HG03175 (cell line): Measurements from ENCODE around the gene FCHO2.

Experiments used
- ATAC-seq: cut with Tn5 transposase; IDR thresholded peaks from one replicate; pipeline ENCODE4 v1.9.1; 2021; ENCODE audit warnings: mild to moderate bottlenecking, moderate library complexity; ENCODE audit not compliant: unreplicated experiment

Gene FCHO2

DNA sequence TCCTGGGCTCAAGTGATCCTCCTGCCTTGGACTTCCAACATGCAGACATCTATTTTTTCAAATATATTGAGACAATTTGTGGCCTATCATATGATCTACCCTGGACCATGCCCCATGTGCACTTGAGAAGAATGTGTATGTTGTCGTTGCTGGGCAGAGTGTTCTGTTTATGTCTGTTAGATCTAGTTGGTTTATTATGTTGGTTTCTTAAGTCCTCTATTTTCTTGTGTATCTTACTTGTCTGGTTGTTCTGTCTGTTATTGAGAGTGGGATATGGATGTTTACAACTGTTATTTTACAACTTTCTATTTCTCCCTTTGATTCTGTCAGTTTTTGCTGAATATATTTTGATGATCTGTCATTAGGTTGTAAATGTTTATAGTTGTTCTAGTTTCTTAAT, 154.3 kb downstream of the FCHO2 start:
- ATAC-seq, result no peak

DNA sequence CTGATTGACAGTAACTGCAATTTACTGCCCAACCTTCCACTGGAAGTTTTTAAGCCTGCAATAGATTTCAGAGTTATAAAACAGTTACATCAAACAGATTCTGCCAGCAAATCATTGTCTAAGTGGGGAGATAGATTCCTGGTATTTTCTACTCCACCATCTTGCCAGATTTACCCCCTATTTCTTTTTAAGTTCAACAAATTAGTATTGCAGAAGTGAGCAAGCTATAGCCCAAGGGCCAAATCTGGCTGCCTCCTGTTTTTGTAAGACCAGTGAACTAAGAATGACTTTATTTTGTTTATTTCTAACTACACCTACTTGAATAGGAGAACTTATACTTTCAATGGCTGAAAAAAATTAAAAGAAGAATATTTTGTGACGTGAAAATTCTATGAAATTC, 155.7 kb downstream of the FCHO2 start:
- no peak for ATAC-seq

DNA sequence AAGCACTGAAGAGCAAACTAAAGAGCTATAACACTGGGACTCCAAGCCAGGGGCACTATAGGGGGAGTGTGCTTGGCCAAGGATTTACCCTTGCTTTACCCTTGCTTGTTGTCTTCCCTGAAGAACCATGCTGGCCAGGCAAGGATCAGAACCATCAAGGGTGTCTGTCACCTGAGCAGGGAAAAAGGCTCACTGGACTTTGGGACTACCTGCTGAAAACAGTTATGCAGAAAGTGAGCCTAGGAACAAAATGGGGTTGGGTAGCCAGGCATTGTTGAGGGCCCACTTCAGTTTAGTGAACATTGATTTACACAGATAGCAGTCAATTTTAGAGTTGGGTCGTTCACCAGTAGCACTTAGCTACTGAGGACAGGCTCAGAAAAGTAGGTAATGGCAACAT, 156.5 kb downstream of the FCHO2 start:
- no peak for ATAC-seq

DNA sequence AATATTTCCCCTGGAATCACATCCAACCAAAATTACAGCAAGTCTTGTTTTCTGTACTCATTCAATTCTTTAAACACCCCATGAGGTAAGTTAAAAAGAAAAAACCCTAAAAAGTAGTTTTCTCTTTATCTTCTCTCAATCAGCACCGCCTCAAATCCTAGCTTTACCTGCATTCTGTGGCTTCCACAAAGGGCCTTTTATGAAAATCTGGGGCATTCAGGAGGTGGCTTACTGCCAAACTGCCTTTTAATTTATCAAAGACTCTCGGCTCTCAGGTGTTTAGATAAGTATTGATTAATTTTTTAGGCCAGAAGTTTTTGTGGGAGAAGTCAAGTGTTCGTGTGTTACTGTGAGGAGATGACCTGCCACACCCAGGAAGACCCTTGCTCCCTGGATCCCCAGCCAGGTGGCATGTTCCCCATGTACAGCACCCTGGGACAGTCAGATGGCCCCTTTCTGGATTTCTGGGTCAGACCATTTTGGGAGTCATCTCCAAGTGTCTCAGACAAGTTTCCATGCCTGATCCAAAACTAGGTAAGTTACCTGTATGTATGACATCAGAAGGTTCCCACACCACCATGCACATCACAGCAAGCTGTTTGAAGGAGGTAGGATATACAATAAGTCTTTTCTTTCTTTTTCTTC, 158.3 kb downstream of the FCHO2 start:
- ATAC-seq, result no peak

DNA sequence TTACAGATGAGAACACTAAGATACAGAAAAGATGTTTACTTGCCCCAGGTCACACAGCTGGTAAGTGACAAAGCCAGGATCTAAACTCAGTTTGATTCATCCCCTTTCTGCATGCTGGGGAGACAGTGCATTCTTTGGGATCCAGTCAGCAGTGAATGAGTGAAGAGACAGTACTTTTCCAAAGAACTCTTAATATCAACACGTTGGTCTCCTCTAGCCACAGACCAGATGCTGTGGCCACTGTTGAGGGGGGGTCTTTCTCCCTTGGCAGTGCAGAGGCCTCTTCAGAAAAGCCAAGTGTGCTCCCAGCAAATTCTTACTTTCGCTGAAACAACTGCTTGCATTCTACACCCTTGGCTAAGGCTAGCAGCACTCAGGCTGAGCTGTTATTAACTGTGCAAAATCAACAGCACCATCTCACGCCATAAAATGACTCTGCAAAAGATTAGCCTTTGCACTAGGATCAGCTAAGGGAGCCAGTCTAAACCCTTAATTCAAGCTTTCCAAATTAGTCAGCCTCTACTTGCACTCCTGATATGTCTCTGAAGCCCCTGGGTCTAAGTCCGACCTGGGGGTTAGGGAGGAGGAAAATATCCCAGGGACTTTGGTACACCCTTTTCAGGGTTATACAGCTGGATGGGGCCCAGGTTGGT, 159.7 kb downstream of the FCHO2 start:
- no peak for ATAC-seq

DNA sequence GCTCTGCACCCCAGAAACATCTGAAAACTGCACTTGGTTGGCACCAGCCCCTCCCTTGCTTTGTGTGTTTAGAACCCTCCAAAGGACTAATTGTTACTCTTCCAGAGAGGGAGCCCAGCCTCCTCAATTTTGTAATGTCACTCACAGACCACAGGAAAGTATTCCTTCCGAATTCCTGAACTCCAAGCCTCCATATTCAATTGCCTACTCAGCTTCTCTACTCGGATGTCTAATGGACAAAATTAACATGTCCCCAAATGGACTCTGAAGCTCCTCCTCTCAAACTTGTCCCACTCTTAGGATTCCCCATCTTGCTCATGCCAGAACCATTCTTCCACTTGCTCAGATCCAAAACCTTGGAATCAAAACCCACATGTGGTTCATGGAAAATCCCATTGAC, 160.7 kb downstream of the FCHO2 start:
- no peak for ATAC-seq

DNA sequence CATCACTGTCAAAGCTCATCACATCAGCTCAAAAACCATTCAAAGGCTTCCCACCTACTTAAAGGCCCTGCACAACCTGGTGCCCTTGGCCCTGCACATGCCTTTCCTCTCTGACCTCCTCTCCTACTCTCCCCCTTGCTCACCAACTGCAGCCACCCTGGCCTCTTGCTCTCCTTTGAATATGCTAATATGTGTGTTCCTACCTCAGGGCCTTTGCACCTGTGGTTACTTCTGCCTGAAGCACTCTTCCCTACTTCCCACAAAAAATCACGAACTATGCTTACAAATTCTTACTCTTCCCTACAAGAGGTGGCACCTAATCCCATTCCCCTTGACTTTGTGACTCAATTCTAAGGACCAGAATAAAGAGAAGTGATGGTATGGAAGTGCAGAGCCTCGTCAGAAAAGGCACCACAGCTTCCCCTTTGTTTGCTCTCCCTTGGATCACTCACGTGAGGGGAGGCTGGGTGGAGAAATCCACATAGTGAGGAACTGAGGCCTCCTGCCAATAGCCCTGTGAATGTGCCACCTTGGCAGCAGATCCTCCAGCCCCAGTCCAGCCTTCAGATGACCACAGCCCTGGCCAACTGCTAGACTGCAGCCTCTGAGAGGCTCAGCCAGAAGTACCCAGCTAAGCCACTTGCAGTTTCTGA, 161.4 kb downstream of the FCHO2 start:
- no peak for ATAC-seq

DNA sequence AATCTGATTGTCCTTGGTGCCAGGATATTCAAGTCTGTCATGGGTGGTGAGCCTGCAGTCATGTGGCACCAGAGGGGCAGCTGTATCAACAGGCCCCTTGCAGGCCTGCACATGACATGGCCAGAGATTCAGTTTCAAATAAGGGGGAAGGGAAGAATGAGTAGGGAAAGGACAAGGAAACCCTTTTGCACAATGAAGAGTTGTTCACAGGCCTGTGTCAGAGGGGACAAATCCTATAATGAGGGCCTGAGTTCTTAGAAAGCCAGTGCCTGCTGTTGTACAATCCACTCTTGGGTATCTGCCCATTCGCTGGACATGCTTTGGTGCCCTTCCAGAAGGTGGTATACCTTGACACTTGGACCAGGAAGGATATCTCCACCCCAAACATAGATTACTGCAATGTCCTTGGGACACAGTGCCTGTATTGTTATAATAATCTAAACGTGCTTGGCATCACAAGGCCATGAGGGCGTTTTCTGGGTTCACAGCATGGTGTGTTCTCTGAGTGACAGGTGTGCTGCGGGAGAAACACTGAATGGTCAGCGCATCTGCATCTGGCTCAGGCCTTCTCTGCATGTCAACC, 162.6 kb downstream of the FCHO2 start:
- no peak for ATAC-seq

DNA sequence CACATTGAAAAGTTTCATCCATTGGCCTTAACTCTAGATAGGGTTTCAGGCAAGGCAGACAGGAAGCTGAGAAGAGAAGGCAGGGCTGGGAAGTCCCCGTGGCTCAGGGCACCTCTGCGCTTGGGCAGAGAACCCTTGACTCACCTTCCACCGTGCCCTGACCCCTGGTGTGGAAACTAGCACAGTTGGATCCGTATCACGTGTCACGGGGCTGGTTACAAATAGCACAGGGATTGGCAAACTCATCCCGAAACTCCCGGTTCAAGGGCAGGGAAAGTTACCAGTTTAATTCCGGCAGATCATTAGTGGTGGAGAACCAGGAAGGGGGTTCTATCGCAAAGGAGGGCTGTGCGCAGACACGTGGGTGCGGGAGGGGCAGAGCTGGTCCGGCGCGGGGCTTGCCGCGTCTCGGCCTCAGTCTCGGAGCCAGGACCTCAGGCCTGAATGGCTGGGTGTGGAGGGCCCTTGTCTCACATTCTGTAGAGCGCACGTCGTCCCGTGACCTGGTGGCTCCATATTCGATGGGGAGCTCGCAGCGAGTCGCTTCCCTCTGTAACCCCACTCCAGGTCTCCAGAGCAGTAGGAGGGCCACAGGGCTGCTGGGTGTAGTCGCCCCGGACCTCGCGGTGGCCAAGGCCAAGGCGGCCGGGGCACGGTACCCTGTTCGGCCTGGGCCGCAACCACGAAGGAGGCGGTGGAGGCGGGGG, 163.8 kb downstream of the FCHO2 start:
- no peak for ATAC-seq

DNA sequence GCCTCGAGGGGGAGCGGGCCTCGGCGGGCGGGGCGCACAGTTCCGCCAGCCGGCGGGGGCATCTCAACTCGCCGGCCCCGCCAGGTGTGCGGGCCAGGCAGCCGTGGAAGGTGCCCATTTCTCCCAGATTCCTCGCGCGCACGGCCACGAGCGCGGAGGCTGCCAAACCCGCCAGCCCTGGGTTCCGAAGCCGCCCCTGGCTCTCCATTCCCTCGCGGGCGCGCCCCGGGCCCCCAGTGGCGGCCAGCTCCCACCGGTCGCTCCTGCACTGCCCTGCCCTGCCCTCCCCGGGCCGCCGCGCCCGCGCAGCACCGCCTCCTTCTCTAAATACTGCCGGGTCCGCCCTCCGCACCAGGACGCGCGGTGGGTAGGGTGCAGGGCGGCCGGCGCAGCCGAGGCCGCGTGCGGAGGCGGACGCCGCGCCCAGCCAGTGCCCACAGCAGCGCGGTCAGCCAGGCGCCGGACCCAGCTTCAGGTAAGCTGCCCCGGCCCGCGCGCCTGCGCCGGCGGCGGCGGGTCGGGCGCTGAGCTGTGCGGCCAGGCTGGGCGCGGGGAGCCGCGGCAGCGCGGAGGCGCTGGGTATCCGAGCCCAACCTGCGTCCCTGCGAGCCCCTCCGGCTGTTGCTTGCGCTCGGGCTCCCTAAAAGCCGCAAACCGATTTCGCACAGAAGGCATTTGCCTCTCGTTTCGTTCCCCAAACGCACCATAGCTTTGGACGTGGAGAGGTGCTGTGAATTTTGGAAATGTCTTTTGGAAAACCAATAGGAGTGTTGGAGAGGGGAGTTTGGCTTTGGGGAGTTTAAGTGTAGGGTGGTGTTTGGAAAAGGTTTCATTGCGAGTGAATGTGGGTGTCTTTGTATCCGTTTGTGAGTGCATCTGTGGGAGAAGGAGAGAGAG, 164.6 kb downstream of the FCHO2 start, which contains the start of gene TMEM171:
Gene TMEM171 (plus strand): TSS at position 354 of the 897 bp plus-strand sequence. CDS start 2,799 bp downstream, outside the sequence.
- ATAC-seq, result no peak

DNA sequence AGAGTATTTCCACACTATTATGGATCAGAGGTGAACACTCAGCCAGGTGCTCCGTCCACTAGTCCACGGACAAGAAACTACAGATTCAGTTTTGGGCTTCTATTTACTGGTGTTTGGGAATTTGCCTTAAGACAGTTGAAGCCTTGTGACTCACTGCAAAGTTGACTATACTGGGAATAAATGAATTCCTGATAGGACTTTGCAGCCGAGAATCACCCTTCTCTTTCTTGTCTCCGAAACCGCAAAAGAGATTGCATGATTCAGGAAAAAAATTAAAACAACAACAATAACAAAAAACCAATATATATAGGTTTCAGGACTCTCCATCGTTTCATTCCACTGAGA, 165.2 kb downstream of the FCHO2 start:
- no peak for ATAC-seq

DNA sequence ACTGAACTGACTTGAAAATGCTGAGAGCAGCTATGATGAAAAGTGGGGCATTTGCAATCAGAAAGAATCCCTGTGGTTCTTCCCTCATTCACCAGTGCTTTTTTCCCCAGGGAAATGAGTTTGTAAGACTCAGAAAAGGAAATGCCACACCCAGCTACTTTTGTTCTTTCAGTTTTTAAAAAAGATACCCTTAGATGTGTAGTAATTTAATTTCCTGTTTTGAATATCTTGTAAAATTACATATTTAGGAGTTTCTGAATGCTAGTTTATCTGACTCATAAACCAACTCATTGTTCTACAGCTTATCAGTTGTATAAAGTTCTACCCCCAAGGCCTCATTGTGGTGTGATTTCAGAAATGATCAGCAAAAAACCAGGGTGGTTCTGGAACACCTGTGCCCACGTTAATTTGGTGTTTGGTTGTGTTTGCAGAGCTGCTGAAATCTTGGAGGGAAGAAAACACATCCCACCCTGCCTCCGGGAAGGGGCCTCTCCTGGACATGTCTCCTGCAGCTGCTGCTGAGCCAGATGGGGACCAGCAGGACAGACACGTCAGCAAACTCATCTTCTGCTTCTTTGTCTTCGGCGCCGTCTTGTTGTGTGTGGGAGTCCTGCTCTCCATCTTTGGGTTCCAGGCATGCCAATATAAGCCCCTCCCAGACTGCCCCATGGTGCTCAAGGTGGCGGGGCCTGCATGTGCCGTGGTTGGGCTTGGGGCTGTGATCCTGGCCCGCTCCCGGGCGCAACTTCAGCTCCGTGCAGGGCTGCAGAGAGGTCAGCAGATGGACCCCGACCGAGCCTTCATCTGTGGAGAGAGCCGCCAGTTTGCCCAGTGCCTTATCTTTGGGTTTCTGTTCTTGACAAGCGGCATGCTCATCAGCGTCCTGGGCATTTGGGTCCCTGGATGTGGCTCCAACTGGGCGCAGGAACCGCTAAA, 167.3 kb downstream of the FCHO2 start:
- ATAC-seq, result no peak

DNA sequence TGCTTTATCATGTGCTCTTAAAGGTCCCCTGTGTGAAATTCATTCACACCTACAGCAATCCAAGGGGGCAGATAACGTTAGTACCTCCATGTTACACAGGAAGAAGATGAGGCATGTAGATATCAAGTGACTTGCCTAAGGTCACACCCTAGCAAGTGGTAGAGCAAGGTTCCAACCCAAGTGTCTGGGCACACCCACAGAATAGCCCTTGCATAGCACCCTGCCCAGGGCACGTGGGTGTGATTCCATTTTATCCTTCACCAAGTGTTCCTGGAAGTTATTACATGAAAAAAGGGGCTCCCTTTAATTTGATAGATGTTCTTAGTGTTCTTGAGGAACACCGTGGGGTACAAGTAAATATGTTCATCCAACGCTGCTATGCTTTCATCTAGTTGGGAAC, 169.4 kb downstream of the FCHO2 start:
- ATAC-seq, result no peak

DNA sequence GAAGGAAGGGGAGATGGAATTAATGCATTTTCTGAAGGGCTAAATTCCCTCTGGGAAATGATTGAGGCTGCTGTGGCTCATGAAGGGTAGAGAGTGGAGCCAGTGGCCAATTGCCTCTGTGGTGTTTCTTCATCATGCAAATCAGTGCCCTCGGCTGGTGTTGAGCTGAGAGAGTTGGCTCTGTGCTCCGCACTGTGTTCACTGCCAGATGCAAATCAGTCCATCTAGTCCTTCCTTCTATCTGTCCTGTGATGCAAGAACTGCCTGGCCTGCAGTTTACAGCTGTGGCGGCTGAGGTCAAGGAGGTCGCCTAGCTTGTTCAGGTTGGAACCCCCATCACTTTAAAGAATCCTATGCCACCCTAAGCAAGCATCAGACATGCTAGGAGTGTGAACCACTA, 170.5 kb downstream of the FCHO2 start:
- ATAC-seq, result no peak

DNA sequence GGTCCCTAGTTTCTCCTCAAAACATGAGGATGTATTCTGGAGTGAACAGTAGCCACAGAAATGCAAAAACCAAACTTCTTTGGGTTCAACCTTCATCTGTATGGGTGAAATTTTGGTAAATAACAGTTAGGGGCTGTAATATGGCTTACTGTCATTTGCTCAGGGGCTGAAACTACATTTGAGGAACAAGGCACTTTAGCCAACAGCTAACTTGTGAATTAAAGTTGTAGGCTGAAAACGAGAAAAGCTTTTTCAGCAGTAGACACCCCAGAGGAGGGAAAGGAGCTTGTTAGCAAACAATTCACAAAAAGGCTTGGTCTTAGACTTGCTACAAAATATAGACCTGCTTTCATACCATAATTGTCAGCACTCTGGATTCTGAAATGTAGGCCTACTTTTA, 171.1 kb downstream of the FCHO2 start:
- ATAC-seq, result no peak

DNA sequence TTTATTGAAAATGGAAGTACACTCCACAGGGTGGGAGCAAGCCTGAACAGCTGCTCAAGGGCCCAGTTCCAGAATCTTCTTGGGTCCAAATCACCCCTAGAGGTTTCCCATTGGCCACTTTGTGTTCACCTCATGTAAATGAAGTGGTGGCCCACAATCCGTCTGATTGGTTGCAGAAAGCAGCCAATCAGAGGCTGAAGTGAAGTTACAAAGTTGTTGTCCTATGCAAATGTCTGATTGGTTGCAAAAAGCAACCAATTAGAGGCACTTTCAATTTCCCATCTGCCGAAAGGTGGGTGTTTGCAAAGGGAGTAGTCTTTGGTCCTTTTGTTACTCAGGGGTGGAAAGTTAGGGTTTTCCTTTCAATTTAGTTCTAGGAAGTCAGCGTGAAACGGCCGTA, 173.3 kb downstream of the FCHO2 start:
- no peak for ATAC-seq

DNA sequence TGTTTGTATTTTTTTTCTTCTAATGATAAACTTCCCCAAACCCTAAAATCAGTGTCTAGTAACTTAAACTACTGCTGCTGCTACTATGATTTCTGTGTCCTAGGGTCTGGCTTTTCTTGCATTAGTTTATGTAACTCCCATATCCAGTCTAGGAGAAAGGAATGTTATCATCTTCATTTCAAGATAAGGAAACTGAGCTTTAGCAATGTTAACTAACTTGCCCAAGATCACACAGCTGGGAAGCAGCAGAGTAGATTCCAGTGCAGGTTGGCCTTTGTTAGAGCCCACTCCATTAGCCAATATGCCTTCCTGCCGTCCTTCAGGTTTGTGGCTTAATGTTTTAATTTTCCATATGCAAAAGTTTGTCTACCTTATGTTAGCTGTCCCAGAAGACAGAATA, 175.0 kb downstream of the FCHO2 start:
- no peak for ATAC-seq

DNA sequence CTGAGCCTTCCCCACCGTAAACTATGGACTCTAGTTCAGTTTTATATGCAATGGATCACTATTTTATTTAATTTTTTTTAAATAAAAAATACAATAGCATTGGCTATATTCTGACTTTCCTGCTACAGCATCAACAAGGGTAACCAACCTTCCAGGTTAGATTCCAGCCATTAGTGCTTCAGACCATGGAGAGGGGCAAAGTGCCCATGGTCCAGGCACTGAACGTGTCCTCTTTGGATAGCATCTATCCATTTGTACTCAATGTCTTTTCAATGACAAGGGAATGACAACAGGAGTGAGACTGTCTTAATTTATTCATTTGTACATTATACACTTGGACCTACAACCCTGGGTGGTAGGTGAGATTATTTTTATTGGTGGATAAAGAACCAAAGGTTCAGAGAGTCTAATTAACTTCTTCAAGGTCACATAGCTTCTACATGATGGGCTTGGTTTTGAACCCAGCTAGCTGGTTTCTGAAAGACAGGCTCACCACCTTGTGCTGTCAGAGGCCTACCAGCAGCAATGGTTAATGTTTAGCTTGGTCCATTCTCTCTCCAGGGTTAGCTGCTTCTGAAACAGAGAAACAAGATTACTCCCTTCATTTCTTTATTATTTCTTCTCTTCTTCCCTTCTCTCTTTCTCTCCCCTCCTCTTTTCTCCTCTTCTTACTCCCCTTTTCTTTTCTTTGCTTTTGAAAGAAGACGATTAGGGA, 176.0 kb downstream of the FCHO2 start:
- ATAC-seq, result no peak

DNA sequence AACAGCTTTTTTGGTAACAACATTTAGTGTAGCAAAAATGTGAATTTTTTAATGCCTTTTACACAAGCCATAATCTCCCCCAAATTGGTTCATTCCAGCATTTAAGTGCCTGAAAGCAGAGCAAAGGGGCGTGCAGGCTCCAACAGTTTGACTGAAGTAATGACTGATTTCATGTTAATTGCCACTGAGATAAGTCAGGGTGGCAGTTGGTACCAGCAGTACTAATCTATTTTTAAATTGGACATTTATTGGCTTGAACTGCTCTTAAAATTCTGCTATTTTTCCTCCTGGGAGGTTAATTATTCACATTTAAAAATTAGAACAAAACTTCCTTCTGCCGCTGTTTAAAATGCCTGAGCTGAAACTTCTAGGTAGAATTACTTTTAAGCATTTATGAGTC, 176.9 kb downstream of the FCHO2 start:
- ATAC-seq, result no peak
